C4-2B (cell line): ENCODE data around the gene SLC8A3.
"Not testable (repeated sequence)": the region's sequence is repeated elsewhere in the genome, so short reads cannot be mapped to it uniquely, and the experiment has no call there.

ENCODE experiments used
- H3K27ac ChIP-seq: fragments of 450-650 bp; 2 replicates; pipeline ENCODE4 v1.5.1; 2017
- ZFX ChIP-seq: fragments of 450-650 bp; IDR thresholded peaks from 2 replicates; pipeline ENCODE4 v1.6.1; 2017
- TF ChIP-seq, protein P1 (sequence below): fragments of 450-650 bp; conservative IDR thresholded peaks from 2 replicates; pipeline ENCODE4 v1.5.1; 2017; ENCODE audit warnings: mild to moderate bottlenecking

Gene SLC8A3, protein sequence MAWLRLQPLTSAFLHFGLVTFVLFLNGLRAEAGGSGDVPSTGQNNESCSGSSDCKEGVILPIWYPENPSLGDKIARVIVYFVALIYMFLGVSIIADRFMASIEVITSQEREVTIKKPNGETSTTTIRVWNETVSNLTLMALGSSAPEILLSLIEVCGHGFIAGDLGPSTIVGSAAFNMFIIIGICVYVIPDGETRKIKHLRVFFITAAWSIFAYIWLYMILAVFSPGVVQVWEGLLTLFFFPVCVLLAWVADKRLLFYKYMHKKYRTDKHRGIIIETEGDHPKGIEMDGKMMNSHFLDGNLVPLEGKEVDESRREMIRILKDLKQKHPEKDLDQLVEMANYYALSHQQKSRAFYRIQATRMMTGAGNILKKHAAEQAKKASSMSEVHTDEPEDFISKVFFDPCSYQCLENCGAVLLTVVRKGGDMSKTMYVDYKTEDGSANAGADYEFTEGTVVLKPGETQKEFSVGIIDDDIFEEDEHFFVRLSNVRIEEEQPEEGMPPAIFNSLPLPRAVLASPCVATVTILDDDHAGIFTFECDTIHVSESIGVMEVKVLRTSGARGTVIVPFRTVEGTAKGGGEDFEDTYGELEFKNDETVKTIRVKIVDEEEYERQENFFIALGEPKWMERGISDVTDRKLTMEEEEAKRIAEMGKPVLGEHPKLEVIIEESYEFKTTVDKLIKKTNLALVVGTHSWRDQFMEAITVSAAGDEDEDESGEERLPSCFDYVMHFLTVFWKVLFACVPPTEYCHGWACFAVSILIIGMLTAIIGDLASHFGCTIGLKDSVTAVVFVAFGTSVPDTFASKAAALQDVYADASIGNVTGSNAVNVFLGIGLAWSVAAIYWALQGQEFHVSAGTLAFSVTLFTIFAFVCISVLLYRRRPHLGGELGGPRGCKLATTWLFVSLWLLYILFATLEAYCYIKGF

DNA sequence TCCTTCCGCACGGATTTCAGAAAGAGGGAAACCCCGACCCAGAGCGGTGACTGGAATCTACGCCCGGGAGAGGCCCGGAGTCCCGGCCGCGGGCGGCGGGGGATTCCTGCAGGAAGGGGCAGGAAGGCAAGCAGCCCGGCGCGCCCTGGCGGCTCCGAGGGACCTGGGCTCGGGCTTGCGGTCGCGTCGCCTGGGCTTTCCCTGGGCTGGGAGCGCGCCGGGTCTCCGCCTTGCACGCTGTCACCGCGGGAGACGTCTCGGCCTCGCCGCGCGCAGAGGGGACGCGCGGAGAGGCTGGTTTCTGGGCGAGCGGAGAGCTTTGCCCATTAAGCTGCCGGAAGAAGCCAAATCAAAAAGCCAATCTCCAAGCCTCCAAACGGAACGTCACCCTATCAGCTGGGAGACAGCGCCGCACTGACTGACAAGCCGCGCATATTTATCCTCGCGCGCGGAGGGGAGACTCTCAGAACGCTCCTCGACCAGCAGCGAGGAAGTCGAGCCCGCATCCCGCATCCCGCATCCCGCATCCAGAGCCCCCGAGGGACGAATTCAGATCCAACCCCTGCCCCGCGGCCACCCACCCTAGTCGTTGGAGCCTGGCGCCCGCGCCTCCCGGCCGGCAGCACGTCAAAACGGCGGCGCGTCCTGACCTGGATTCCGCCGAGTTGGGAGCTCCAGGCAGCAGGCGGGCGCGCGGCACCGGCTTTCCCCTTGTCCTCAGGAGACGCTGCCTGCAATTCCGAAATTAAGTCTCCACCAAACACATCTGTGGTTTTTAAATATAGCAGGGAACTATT is at the start of gene SLC8A3:
Gene SLC8A3 (minus strand): TSS at position 293 of the 797 bp plus-strand sequence. CDS start 20,529 bp downstream, outside the sequence.
- TF ChIP-seq ZFX = no peak
- TF ChIP-seq, protein P1, sequence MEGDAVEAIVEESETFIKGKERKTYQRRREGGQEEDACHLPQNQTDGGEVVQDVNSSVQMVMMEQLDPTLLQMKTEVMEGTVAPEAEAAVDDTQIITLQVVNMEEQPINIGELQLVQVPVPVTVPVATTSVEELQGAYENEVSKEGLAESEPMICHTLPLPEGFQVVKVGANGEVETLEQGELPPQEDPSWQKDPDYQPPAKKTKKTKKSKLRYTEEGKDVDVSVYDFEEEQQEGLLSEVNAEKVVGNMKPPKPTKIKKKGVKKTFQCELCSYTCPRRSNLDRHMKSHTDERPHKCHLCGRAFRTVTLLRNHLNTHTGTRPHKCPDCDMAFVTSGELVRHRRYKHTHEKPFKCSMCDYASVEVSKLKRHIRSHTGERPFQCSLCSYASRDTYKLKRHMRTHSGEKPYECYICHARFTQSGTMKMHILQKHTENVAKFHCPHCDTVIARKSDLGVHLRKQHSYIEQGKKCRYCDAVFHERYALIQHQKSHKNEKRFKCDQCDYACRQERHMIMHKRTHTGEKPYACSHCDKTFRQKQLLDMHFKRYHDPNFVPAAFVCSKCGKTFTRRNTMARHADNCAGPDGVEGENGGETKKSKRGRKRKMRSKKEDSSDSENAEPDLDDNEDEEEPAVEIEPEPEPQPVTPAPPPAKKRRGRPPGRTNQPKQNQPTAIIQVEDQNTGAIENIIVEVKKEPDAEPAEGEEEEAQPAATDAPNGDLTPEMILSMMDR = no peak
- no peak within 1 kb of the TSS for H3K27ac ChIP-seq

DNA sequence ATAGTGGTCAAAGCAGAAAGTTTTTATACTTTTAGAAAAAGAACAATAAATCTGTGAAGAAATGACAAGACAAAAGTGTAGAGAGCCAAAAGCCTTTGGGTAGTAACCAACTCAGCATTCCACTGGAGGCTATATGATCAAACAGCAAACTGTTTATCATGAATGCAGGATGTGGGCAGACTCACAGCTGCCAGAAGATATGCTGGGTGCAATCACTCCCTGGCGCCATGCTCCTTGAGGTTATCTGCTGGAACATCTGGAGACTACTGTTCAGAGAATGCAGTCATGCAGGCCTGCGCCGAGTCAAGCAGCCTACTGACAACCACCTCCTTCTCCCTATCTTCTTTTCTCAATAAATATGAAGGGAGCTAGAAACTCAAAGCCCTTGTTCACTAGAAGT is 49.0 kb upstream of the SLC8A3 start:
- TF ChIP-seq ZFX = no peak
- TF ChIP-seq, protein P1 = no peak
- H3K27ac ChIP-seq = no peak overlapping the region

DNA sequence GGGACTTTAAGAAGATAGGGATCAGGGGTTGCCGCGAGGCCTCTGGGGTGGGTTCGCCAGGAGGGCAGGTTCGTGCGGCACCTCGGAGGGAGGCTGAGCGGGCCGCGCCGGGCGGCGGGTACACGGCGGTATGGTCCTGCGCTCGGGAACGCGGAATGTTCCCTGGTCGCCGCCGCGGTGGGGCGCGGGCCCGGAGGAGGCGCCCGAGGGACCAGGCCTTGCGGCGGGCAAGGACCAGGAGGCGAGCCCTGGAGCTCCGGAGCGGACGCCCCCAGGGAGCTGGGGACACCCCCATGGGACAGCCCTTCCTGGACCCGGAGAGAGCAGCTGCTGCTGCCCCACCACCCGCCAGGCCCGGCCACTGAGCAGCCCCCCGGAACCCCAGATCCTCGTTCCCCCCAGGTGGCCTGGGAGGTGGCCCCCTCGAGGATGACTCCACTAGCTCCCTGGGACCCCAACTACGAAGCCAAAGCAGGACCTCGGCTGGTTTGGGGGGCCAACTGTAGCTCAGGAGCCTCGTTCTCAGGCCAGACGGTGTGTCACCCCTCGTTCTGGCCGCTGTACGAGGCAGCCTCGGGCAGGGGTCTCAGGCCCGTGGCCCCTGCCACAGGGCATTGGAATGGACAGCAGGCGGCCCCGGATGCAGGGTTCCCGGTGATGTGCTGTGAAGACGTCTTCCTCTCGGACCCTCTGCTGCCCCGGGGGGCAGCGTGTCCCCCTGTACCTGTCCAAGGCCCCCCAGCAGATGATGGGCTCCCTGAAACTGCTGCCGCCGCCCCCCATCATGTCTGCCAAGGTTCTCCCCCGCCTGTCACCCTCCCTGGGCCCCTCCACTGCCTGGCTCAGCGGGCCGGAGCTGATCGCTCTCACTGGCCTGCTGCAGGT is 45.6 kb upstream of the SLC8A3 start:
- H3K27ac ChIP-seq = no peak overlapping the region
- TF ChIP-seq ZFX = no peak
- TF ChIP-seq, protein P1 = no peak

DNA sequence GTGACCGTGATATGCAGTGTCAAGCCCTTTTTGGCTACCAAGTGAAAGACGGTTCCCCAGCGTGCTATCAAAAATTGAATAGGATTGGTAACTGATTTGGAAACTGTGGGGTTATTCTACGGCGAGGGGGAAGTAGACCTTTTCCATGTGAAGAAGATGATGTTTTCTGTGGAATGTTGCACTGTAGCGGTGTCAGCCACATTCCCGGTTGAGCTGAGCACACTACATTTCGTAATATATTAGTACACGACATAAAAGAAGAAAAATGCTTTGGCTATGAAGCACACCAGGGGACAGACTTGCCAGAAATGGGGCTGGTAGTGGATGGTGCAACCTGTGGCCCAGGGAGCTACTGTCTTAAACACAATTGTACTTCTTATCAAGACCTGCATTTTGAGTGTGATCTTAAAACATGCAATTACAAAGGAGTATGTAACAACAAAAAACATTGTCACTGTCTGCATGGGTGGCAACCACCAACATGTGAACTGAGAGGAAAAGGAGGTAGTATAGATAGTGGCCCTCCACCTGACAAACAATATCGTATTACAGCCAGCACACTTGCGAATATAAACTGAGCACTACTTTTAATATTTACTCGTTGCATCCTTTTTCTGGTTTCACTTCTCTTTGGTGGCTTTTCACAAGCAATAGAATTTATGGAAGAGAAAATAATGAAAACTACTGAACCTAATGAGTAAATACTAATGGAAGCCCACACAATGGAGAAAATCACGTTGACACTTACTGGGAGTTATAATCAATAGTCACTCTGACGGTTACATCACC is 43.2 kb upstream of the SLC8A3 start:
- H3K27ac ChIP-seq = not testable (repeated sequence)

DNA sequence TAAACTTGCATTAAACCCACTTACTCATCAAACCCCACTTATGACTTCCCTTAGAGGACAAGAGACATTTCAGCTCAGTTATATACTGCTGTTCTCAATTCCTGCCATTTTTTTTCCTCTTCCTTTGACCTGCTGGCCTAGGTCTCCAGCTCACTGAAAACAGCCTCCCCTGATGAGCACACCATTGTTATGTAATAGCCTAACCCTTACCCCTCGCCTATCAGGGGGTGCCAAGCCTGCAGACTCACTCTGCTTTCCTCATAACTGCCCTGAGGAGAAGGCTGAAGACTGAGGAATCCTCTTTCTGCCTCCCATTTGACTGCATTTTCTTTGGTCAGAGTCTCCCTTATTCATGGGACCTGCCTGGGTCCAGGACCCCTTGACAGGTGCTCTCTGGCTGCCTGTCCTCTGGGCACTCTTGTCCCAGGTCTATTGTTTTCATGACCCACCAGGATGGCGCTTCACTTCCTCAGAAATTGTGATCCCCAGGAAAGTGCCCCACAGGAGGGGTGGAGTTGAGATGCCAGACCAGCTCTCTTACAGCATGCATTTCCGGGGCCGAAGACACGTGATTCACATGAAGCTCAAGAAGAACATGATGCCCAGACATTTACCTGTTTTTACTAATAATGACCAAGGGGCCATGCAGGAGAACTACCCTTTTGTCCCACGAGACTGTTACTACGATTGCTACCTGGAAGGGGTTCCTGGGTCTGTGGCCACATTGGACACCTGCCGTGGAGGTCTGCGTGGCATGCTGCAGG is 41.3 kb upstream of the SLC8A3 start:
- H3K27ac ChIP-seq = not testable (repeated sequence)

DNA sequence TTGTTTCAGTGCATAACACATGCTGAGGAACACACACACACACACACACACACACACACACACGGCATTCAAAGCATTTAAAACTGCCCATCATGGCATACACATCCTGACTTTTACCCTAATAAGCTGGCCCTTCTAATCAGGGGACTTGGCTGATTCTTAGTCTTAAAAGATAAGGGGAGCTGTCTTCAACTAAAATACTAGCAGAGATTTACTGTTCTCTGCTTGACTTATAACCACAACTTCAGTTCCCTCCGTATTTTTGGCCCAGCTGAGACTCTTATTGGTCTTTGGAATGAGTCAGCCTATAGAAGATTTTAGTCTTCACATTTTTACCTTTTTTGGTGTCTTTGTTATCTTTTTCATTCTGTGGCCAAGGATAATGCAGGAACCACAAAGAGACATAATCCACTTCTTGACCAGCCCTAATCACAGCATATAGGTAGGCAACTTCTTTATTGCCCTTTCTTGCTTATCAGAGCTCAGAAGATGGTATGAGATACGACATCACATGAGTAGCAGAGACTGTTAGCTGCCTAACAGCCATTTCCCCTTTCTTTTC is 25.1 kb upstream of the SLC8A3 start:
- TF ChIP-seq, protein P1 = no peak
- no peak for TF ChIP-seq ZFX
- H3K27ac ChIP-seq = no peak overlapping the region
